LNCaP clone FGC (cell line): ENCODE data around the gene COG7.
"Not testable (repeated sequence)": the region's sequence is repeated elsewhere in the genome, so short reads cannot be mapped to it uniquely, and the experiment has no call there.

Source experiments
- DNase-seq: peaks from one replicate; pipeline ENCODE4 v3.0.0-alpha.2; 2011; ENCODE audit warnings: low read depth
- H3K4me3 ChIP-seq: 2 replicates; pipeline ENCODE4 v1.5.1; 2011; ENCODE audit warnings: mild to moderate bottlenecking, low read depth, low read length, control low read depth
- TF ChIP-seq, protein P1 (sequence below): IDR thresholded peaks from 2 replicates; pipeline ENCODE4 v1.5.1; 2012; ENCODE audit warnings: mild to moderate bottlenecking; ENCODE audit not compliant: control insufficient read depth, insufficient read depth; ENCODE audit errors: extremely low read depth

COG7 gene

DNA sequence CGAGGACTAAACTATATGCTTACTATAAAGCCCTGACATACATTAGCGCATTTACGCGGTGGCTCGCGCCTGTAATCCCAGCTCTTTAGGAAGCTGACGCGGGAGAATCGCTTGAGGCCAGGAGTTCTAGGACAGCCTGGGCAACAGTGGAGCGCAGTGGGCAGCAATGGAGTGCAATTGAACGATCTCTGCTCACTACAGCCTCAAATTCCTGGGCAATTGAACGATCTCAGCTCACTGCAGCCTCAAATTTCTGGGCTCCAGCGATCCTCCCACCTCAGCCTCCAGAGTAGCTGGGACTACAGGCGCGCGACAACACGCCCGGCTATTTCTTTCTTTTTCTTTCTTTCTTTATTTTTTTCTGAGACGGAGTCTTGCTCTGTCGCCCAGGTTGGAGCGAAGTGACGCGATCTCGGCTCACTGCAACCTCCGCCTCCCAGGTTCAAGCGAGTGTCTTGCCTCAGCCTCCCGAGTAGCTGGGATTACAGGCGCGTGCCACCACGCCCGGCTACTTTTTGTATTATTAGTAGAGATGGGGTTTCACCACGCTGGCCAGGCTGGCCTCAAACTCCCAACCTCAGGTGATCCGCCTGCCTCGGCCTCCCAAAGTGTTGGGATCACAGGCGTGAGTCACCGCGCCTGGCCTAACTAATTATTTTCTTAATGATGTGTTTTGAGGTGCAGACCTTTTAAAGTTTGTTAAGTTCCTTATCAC is 506 bp upstream of the COG7 start:
- TF ChIP-seq, protein P1, sequence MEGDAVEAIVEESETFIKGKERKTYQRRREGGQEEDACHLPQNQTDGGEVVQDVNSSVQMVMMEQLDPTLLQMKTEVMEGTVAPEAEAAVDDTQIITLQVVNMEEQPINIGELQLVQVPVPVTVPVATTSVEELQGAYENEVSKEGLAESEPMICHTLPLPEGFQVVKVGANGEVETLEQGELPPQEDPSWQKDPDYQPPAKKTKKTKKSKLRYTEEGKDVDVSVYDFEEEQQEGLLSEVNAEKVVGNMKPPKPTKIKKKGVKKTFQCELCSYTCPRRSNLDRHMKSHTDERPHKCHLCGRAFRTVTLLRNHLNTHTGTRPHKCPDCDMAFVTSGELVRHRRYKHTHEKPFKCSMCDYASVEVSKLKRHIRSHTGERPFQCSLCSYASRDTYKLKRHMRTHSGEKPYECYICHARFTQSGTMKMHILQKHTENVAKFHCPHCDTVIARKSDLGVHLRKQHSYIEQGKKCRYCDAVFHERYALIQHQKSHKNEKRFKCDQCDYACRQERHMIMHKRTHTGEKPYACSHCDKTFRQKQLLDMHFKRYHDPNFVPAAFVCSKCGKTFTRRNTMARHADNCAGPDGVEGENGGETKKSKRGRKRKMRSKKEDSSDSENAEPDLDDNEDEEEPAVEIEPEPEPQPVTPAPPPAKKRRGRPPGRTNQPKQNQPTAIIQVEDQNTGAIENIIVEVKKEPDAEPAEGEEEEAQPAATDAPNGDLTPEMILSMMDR: no peak
- H3K4me3 ChIP-seq: peak overlapping the region; percentile 95
- DNase-seq: no peak

DNA sequence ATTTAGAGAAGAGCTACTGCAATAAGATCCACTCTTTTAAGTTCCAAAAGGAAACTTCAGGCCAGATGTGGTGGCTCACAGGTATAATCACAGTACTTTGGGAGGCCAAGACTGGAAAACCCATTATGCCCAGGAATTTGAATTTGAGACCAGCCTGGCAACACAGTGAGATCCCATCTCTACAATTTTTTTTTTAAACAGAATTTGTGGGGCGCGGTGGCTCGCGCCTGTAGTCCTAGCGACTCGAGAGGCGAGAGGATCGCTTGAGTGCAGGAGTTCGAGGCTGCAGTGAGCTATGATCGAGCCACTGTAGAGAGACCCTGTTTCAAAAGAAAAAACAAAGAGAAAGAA is 793 bp downstream of the COG7 start:
- TF ChIP-seq, protein P1: no peak

DNA sequence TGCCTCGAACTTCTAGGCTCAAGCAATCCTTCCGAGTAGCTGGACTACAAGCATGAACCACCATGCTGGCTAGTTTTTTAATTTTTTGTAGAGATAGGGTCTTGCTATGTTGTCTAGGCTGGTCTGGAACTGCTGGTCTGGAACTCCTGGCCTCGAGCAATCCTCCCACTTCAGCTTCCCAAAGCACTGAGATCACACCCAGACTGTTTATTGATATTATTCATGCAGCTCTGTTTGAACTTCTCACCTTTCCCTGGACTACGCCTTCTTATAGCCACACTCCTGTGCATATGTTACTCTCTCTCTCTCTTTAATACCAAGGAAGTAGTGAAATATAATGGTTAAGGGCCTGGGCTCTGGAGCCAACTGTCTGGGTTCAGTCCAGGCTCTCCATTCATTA is 4.6 kb downstream of the COG7 start:
- no peak overlapping the region for H3K4me3 ChIP-seq
- DNase-seq: no peak
- TF ChIP-seq, protein P1: no peak

More for the DNA sequence above, 793 bp downstream of the COG7 start:
- no peak for DNase-seq
- H3K4me3 ChIP-seq: peak overlapping the region; percentile 95

DNA sequence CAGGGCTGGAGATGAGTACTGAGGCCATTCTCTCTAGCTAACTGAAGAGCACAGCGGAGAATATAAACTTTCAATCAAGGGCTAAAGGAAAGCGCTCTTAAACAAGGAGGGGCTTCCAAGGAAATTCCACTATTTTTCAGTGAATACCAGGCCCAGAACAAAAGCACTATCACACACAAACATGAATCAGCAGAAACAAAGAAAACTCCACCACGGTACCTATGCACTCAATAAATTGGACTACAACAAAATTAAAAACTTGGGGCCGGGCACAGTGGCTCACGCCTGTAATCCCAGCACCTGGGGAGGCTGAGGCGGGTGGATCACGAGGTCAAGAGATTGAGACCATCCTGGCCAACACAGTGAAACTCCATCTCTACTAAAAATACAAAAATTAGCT is 15.4 kb downstream of the COG7 start:
- H3K4me3 ChIP-seq, DNase-seq: not testable (repeated sequence)

DNA sequence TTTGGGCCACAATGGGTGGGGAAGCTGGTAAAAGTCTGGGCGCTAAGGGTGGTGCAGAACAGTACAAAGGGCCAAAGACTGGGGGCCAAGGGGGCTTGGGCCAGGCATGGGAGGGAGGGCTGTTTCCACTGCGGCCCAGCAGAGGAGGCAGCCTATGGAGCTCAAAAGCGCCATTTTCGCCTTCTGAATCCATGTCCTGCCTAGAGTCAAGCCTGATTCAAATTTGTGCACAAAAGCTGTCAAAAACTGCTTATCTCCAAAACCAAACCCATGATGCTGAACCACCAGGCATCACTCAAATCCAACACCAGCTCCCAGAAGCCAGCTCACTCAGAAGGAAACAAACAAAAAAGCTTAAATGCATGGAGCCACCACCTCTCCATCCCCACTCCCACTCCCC is 16.0 kb downstream of the COG7 start:
- no peak overlapping the region for H3K4me3 ChIP-seq
- no peak for DNase-seq
- TF ChIP-seq, protein P1: no peak

DNA sequence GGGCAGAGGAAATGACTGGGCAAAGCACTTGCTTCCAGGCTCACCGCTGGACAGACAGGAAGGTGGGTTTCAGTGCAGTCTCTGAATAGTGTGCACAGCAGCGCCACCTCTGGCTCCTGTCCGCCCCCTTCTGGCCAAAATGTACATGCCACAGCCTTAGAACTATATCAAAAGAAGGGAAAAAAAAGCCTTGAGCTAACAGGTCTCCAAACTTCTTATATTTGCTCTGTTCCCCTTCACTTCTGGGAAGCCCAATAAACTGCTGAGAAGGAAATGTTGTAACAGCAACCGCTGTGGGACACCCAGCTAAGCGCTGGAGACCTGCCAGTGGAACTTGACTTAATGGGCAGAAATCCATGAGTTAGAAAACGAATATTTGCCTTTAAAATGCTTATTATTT is 17.5 kb downstream of the COG7 start:
- TF ChIP-seq, protein P1: peak; percentile 84
- DNase-seq: no peak
- H3K4me3 ChIP-seq: no peak overlapping the region

DNA sequence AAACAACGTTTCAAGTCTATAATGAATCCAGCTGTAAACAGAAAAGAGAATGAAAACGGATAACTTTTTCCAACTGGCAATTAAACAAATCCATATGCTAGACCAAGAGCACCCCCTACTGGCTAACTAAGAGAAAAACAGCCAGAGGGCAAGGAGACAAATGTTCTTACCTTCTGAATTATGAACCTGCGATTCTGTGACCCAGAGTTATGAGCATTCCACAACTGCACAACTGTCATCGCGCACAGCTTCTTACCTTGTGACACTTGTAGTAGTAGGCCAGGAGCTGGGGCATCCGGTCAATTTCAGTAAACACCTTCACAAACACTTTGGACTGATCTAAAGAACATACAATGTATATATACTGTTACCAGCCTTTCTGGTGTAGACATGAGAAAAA is 18.6 kb downstream of the COG7 start:
- no peak overlapping the region for H3K4me3 ChIP-seq
- peak; percentile 61 for DNase-seq
- TF ChIP-seq, protein P1: peak; percentile 77
